GM12865 (cell line): ENCODE data around the gene ERCC4.
A peak's percentile ranks its signal among the peaks of the same experiment; 100 is the strongest.

Source experiments
- DNase-seq: peaks from one replicate; pipeline ENCODE4 v3.0.0; 2010; ENCODE audit warnings: low read depth
- H3K4me3 ChIP-seq: 2 replicates; pipeline ENCODE4 v1.5.1; 2011; ENCODE audit warnings: mild to moderate bottlenecking, low read depth, low read length, control low read depth
- CTCF ChIP-seq: IDR thresholded peaks from 2 replicates; pipeline ENCODE4 v1.5.1; 2011; ENCODE audit warnings: low read length, control low read depth, low read depth, inconsistent platforms; ENCODE audit not compliant: insufficient read depth; ENCODE audit errors: missing control alignments

The ERCC4 gene

GRCh38 chr16:13931845-13932244 lies 11.9 kb downstream of the ERCC4 start:
- TF ChIP-seq CTCF: no peak
- no peak for DNase-seq
- H3K4me3 ChIP-seq: no peak overlapping the region

GRCh38 chr16:13935408-13935807 lies 15.5 kb downstream of the ERCC4 start:
- H3K4me3 ChIP-seq: no peak overlapping the region
- no peak for DNase-seq
- peak; percentile 28 for TF ChIP-seq CTCF

DNA sequence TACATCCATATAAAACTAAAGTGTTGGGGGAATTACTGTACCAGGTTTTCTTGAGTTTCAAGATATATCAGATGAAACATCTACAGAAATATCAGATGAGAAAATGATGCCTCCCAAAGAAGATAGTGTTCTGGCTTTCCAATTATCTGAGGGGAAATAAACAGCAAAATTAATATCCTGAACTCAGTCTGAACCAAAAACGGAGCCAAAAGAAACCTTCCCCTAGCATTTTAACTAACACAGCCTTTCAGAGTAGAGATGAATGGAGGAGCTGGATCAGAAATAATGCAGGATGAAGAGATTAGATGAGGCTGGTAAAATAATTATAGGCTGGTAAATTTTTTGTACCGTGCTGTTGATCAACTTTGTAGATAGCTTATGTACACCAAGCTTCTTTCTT lies 16.2 kb downstream of the ERCC4 start:
- DNase-seq: no peak
- TF ChIP-seq CTCF: no peak
- H3K4me3 ChIP-seq: no peak overlapping the region

DNA sequence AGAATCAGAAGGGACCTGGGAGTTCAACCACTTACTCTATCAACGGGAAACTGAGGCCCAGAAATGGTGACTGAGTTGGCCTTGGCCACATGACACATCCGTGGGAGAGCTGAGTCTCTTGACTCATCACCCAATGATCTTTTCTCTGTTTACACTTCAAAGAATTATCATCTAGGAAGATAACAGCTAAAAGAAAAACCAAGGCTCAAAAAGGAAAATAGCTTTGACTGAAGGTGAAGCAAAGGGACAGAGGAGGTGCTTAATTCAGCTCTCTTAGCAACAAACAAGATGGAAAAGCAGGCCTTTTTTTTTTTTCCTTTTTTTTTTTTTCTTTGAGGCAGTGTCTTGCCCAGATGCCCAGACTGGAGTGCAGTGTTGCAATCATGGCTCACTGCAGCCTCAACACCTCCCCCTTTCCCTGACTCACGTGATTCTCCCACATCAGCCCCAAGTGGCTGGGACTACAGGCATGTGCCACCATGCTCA lies 16.7 kb downstream of the ERCC4 start:
- DNase-seq: no peak
- H3K4me3 ChIP-seq: no peak overlapping the region
- no peak for TF ChIP-seq CTCF

DNA sequence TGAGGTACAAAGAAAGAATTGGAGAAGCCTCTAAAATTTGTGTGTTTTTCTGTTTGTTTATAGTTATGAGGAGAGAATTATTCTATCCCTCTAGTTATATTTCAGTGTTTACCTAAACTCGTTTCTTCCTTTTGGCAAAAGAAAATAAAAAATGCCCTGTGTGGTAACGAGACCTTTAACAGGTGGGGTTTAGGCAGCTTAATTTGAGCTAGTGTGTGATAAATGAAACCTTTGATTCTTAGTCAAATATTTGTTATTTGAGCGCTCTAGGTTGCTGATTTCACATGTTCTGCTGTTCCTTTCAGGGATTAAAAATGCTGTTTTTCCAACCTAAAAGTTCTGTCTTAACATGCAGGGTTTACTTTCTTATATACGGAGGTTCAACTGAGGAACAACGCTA lies 17.5 kb downstream of the ERCC4 start:
- no peak overlapping the region for H3K4me3 ChIP-seq
- no peak for TF ChIP-seq CTCF
- no peak for DNase-seq

GRCh38 chr16:13938480-13938879 lies 18.5 kb downstream of the ERCC4 start:
- no peak overlapping the region for H3K4me3 ChIP-seq
- TF ChIP-seq CTCF: no peak
- no peak for DNase-seq

DNA sequence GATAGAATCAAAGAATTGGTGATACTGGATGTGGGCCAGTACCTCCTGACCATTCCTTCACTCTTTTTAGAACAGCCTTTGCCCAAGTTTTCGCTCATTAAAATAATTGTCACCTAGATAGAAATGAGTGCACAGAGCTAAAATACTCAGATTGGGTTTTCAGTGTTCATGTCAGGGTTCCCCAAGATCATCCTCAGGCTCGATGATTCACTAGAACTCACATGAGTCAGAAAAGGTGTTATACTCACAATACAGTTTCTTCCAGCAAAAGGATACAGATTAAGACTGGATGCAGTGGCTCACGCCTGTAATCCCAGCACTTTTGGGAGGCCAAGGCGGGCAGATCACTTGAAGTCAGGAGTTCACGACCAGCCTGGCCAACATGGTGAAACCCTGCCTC lies 19.9 kb downstream of the ERCC4 start:
- H3K4me3 ChIP-seq: no peak overlapping the region
- no peak for TF ChIP-seq CTCF
- no peak for DNase-seq
